Epithelial cell of proximal tubule (primary cell): ENCODE measurements around the gene OR9Q1. TPM values are rescaled to one million over a fixed set of nuclear protein-coding genes. Genes with fewer than 3 reads are reported as not detected.

Source experiments
- DNase-seq: peaks from one replicate; pipeline ENCODE4 v3.0.0-alpha.2; 2011; ENCODE audit warnings: low read depth
- H3K4me3 ChIP-seq: 2 replicates; pipeline ENCODE4 v1.5.1; 2011; ENCODE audit warnings: low read depth, mild to moderate bottlenecking, low read length
- CTCF ChIP-seq: conservative IDR thresholded peaks from 2 replicates; pipeline ENCODE4 v1.5.1; 2012; ENCODE audit warnings: low read depth, mild to moderate bottlenecking, low read length
- total RNA-seq: library from RNA; depleted of rRNA; stranded (reverse); fragments of >200 nt; gene quantifications from 2 replicates; pipeline ENCODE4 v1.2.3, GENCODE V29; 2015

The OR9Q1 gene
- total RNA-seq, 1 donor from 2014 or later = not detected

- TF ChIP-seq CTCF = no peak
- no peak for DNase-seq
- no peak overlapping the region for H3K4me3 ChIP-seq
These were observed 192.8 kb downstream of the OR9Q1 start for GRCh38 chr11:58216476-58216875.

GRCh38 chr11:58222721-58223120, 199.0 kb downstream of the OR9Q1 start:
- H3K4me3 ChIP-seq = no peak overlapping the region
- TF ChIP-seq CTCF = no peak
- no peak for DNase-seq

GRCh38 chr11:58227956-58228615, 204.4 kb downstream of the OR9Q1 start:
- no peak for DNase-seq
- H3K4me3 ChIP-seq = no peak overlapping the region
- no peak for TF ChIP-seq CTCF

Other genes starting within 250 kb of the OR9Q1 start
- not detected in 2 replicates for gene OR6Q1, start 7.1 kb downstream of the OR9Q1 start, total RNA-seq
- gene OR9I1, start 101.6 kb downstream of the OR9Q1 start, total RNA-seq = not detected in 2 replicates
- gene OR9Q2, start 165.2 kb downstream of the OR9Q1 start, total RNA-seq = not detected in 2 replicates
- gene OR1S2, start 180.3 kb downstream of the OR9Q1 start, total RNA-seq = not detected in 2 replicates
- gene OR1S1, start 188.8 kb downstream of the OR9Q1 start, total RNA-seq = not detected in 2 replicates
- gene OR10Q1, start 205.0 kb downstream of the OR9Q1 start, total RNA-seq = not detected in 2 replicates
- gene OR10W1, start 244.4 kb downstream of the OR9Q1 start, total RNA-seq = not detected in 2 replicates